GM12878 (cell line): ENCODE data around the gene PRPF18. TPM values are rescaled to one million over a fixed set of nuclear protein-coding genes. Genes with fewer than 3 reads are reported as not detected.

Source experiments
- ATAC-seq: fragments of 200-7000 bp; cut with Tn5 transposase; 3 replicates; pipeline ENCODE4 v1.9.1; 2020; ENCODE audit warnings: mild to moderate bottlenecking, moderate library complexity
- BruUV-seq: library from RNA; stranded (reverse); fragments of 400-500 nt; replicated peaks from 2 replicates; lab custom pipeline; 2021; lab: Mats Ljungman, UMichigan
- CTCF ChIA-PET: fragments of 300-600 bp; sonication (Branson Sonifier 250); formaldehyde crosslinking; extraction: SDS; loops from one replicate; lab custom pipeline; 2021; ENCODE audit warnings: inconsistent platforms; lab: Yijun Ruan, JAX
- POLR2A ChIA-PET: fragments of 350-600 bp; formaldehyde crosslinking; extraction: SDS; loops from one replicate; lab custom pipeline; 2021; ENCODE audit warnings: inconsistent platforms; lab: Charles Lee
- RAD21 ChIA-PET: fragments of 300-600 bp; sonication (Branson Sonifier 250); formaldehyde crosslinking; loops from one replicate; lab custom pipeline; 2023; ENCODE audit warnings: antibody characterized with exemption; ENCODE audit not compliant: unreplicated experiment; lab: Charles Lee
- SMC1A ChIA-PET: fragments of 300-600 bp; sonication (Branson Sonifier 250); formaldehyde crosslinking; loops from one replicate; lab custom pipeline; 2023; ENCODE audit not compliant: unreplicated experiment, uncharacterized antibody; lab: Charles Lee
- DNase-seq: peaks from one replicate; pipeline ENCODE4 v3.0.0-alpha.2; 2011; ENCODE audit warnings: low read depth, low spot score
- FAIRE-seq: peaks from 3 replicates; lab custom pipeline; 2011; peaks lifted over from hg19 to GRCh38; lab: Jason Lieb, UNC
- H2AFZ ChIP-seq: 2 replicates; pipeline ENCODE4 v1.6.0; 2011; ENCODE audit warnings: low read depth, low read length, control low read depth; ENCODE audit not compliant: control insufficient read depth
- H3K27ac ChIP-seq: 2 replicates; pipeline ENCODE4 v1.5.1; 2011; ENCODE audit warnings: control low read depth; ENCODE audit not compliant: control insufficient read depth, insufficient read depth
- H3K27me3 ChIP-seq, 2 experiments: replicated peaks in 1 of 2; 2 replicates each; pipeline versions ENCODE4 v1.6.0 to v1.6.1; 2011; ENCODE audit warnings: low read length in 1 of 2; ENCODE audit not compliant: control insufficient read depth in 2 of 2, insufficient read depth in 2 of 2
- H3K36me3 ChIP-seq, 2 experiments: 2 replicates each; pipeline ENCODE4 v1.5.1; 2011; ENCODE audit warnings: low read length in 1 of 2; ENCODE audit not compliant: control insufficient read depth in 2 of 2, insufficient read depth in 2 of 2
- H3K4me1 ChIP-seq: 2 replicates; pipeline ENCODE4 v1.6.1; 2011; ENCODE audit warnings: mild to moderate bottlenecking, low read length, moderate library complexity, mixed read lengths; ENCODE audit not compliant: control insufficient read depth, insufficient read depth
- H3K4me2 ChIP-seq: 2 replicates; pipeline ENCODE4 v1.6.0; 2011; ENCODE audit warnings: control low read depth; ENCODE audit not compliant: control insufficient read depth, insufficient read depth
- H3K4me3 ChIP-seq: fragments of 200-600 bp; sonication (generic); 2 replicates; pipeline ENCODE4 v1.5.1; 2016
- H3K79me2 ChIP-seq: 2 replicates; pipeline ENCODE4 v1.6.0; 2011; ENCODE audit warnings: low read length; ENCODE audit not compliant: control insufficient read depth, insufficient read depth
- H3K9ac ChIP-seq: 2 replicates; pipeline ENCODE4 v1.8.0; 2011; ENCODE audit warnings: low read length, control low read depth, mixed read lengths; ENCODE audit not compliant: control insufficient read depth, insufficient read depth
- H3K9me3 ChIP-seq: replicated peaks from 3 replicates; pipeline ENCODE4 v1.5.1; 2011; ENCODE audit warnings: mild to moderate bottlenecking, low read length; ENCODE audit not compliant: control insufficient read depth, insufficient read depth
- H4K20me1 ChIP-seq: 2 replicates; pipeline ENCODE4 v1.6.0; 2011; ENCODE audit not compliant: control insufficient read depth, insufficient read depth
- ATF7 ChIP-seq: fragments of 450-650 bp; IDR thresholded peaks from 2 replicates; pipeline ENCODE4 v1.6.1; 2016; ENCODE audit warnings: low read depth, mild to moderate bottlenecking
- BCL11A ChIP-seq: IDR thresholded peaks from 2 replicates; pipeline ENCODE4 v1.6.1; 2011; ENCODE audit warnings: low read depth, low read length
- BHLHE40 ChIP-seq, 2 experiments: fragments of 450-650 bp in 1 of 2; IDR thresholded peaks; 2 replicates each; pipeline ENCODE4 v1.6.1; 2011 to 2017; ENCODE audit warnings: low read depth in 2 of 2, borderline replicate concordance in 1 of 2, improper control_type of control experiment in 1 of 2, low read length in 1 of 2, mild to moderate bottlenecking in 1 of 2
- BRCA1 ChIP-seq: IDR thresholded peaks from 2 replicates; pipeline ENCODE4 v1.6.1; 2011; ENCODE audit warnings: low read depth, low read length, improper control_type of control experiment
- EP300 ChIP-seq, 2 experiments: fragments of 150-350 bp in 1 of 2; IDR thresholded peaks; 2 replicates each; pipeline ENCODE4 v1.6.1; 2011 to 2012; ENCODE audit warnings: low read depth in 2 of 2, low read length in 2 of 2, borderline replicate concordance in 1 of 2, improper control_type of control experiment in 1 of 2, inconsistent platforms in 1 of 2; ENCODE audit not compliant: control insufficient read depth in 1 of 2
- HCFC1 ChIP-seq: fragments of 150-350 bp; IDR thresholded peaks from 2 replicates; pipeline ENCODE4 v1.6.1; 2014; ENCODE audit warnings: low read length
- IKZF2 ChIP-seq, 2 experiments: fragments of 450-650 bp; IDR thresholded peaks; 2 replicates each; pipeline ENCODE4 v1.6.1; 2017; ENCODE audit warnings: mild to moderate bottlenecking in 2 of 2, moderate library complexity in 2 of 2
- IRF4 ChIP-seq: IDR thresholded peaks from 2 replicates; pipeline ENCODE4 v1.6.1; 2011; ENCODE audit warnings: low read depth, low read length
- JUNB ChIP-seq: IDR thresholded peaks from 2 replicates; pipeline ENCODE4 v1.6.1; 2016; ENCODE audit warnings: antibody characterized with exemption, mild to moderate bottlenecking
- KAT2A ChIP-seq: conservative IDR thresholded peaks from 2 replicates; pipeline ENCODE4 v1.6.1; 2011; ENCODE audit warnings: low read depth, low read length; ENCODE audit not compliant: control insufficient read depth
- MEF2B ChIP-seq: fragments of 450-650 bp; IDR thresholded peaks from 2 replicates; pipeline ENCODE4 v1.6.1; 2018; ENCODE audit warnings: mild to moderate bottlenecking, moderate library complexity; ENCODE audit not compliant: partially characterized antibody, poor library complexity, severe bottlenecking
- NBN ChIP-seq: fragments of 450-650 bp; IDR thresholded peaks from 2 replicates; pipeline ENCODE4 v1.6.1; 2016
- NFYA ChIP-seq: IDR thresholded peaks from 2 replicates; pipeline ENCODE4 v1.6.1; 2011; ENCODE audit warnings: low read depth, mild to moderate bottlenecking, low read length, improper control_type of control experiment, borderline replicate concordance
- NR2C1 ChIP-seq: fragments of 450-650 bp; IDR thresholded peaks from 2 replicates; pipeline ENCODE4 v1.6.1; 2017; ENCODE audit warnings: antibody characterized with exemption, mild to moderate bottlenecking, moderate library complexity
- NR2F1 ChIP-seq: fragments of 450-650 bp; conservative IDR thresholded peaks from 2 replicates; pipeline ENCODE4 v1.6.1; 2017; ENCODE audit warnings: mild to moderate bottlenecking
- POU2F2 ChIP-seq: IDR thresholded peaks from 3 replicates; pipeline ENCODE4 v1.6.1; 2011; ENCODE audit warnings: low read depth, mild to moderate bottlenecking, low read length, borderline replicate concordance
- RAD21 ChIP-seq: IDR thresholded peaks from 2 replicates; pipeline ENCODE4 v1.6.1; 2011; ENCODE audit warnings: mild to moderate bottlenecking, low read depth, low read length, moderate library complexity; ENCODE audit not compliant: insufficient read depth
- RUNX3 ChIP-seq: IDR thresholded peaks from 2 replicates; pipeline ENCODE4 v1.6.1; 2012; ENCODE audit warnings: low read length, inconsistent platforms
- SIX5 ChIP-seq: IDR thresholded peaks from 2 replicates; pipeline ENCODE4 v1.6.1; 2011; ENCODE audit warnings: mild to moderate bottlenecking, low read depth, low read length, moderate library complexity; ENCODE audit not compliant: severe bottlenecking
- TCF12 ChIP-seq: IDR thresholded peaks from 2 replicates; pipeline ENCODE4 v1.6.1; 2011; ENCODE audit warnings: low read depth, mild to moderate bottlenecking, low read length
- WRNIP1 ChIP-seq: IDR thresholded peaks from 2 replicates; pipeline ENCODE4 v1.6.1; 2011; ENCODE audit warnings: low read depth, low read length, improper control_type of control experiment, borderline replicate concordance
- ZBED1 ChIP-seq: IDR thresholded peaks from 2 replicates; pipeline ENCODE4 v1.6.1; 2016; ENCODE audit warnings: borderline replicate concordance
- ZNF274 ChIP-seq: IDR thresholded peaks from one replicate; pipeline ENCODE4 v1.8.0; 2011; ENCODE audit not compliant: insufficient read length, insufficient read depth
- ZNF622 ChIP-seq: fragments of 450-650 bp; IDR thresholded peaks from 2 replicates; pipeline ENCODE4 v1.6.1; 2017; ENCODE audit warnings: mild to moderate bottlenecking, inconsistent platforms
- WGBS: methylation state at CpG from one replicate; pipeline ENCODE4 v1.1.6; 2016; ENCODE audit warnings: low lambda C conversion rate; ENCODE audit not compliant: insufficient replicate concordance, insufficient coverage; ENCODE audit errors: missing lambda C conversion rate; 5-methylcytosine and 5-hydroxymethylcytosine counted together
- in situ Hi-C: fragments of 300-500 bp; cut with MboI; formaldehyde crosslinking; loops from 9 replicates; pipeline ENCODE4 v1.14.3; 2018; ENCODE audit warnings: mixed read lengths
- intact Hi-C: fragments of 100-400 bp; cut with micrococcal nuclease; formaldehyde crosslinking; loops from one replicate; pipeline ENCODE4 v1.14.2; 2022; ENCODE audit not compliant: unreplicated experiment
- polyA plus RNA-seq, 11 experiments: library from polyadenylated mRNA; depleted of rRNA in 4 of 11; unstranded in 6 of 11; stranded (reverse) in 5 of 11; fragments of >200 nt; fragmentation: Nextera tagmentation in 4 of 11; fragmentation: Illumina TruSeq in 1 of 11; extraction: Ambion mirVana in 4 of 11; extraction: Trizol in 1 of 11; gene quantifications; 1 replicate in 1 of 11; 2 replicates in 10 of 11; pipeline versions ENCODE4 v1.2.1 to v1.2.3, GENCODE V29; 2011 to 2016; ENCODE audit warnings: inconsistent platforms in 2 of 11, missing spikeins in 2 of 11, low read depth in 1 of 11
- total RNA-seq, 4 experiments: library from RNA; depleted of rRNA in 3 of 4; stranded (reverse); fragments of >200 nt in 3 of 4; fragmentation: Illumina TruSeq in 1 of 4; extraction: Trizol in 1 of 4; gene quantifications; 2 replicates each; pipeline versions ENCODE4 v1.2.1 to v1.2.3, GENCODE V29; 2013 to 2021
- TF ChIP-seq, protein P1 (sequence below): IDR thresholded peaks from 2 replicates; pipeline ENCODE4 v1.6.1; 2012; ENCODE audit warnings: low read depth, low read length, improper control_type of control experiment
- TF ChIP-seq, protein P2 (sequence below): fragments of 450-650 bp; IDR thresholded peaks from 2 replicates; pipeline ENCODE4 v1.6.1; 2016; ENCODE audit warnings: mild to moderate bottlenecking

Gene PRPF18
- total and polyA plus RNA-seq, 10 of the 15 experiments (the other 5 are each of a cell fraction or from before 2014, with no cell fraction given): 15.6 to 35.8 (median 28.8) TPM

DNA sequence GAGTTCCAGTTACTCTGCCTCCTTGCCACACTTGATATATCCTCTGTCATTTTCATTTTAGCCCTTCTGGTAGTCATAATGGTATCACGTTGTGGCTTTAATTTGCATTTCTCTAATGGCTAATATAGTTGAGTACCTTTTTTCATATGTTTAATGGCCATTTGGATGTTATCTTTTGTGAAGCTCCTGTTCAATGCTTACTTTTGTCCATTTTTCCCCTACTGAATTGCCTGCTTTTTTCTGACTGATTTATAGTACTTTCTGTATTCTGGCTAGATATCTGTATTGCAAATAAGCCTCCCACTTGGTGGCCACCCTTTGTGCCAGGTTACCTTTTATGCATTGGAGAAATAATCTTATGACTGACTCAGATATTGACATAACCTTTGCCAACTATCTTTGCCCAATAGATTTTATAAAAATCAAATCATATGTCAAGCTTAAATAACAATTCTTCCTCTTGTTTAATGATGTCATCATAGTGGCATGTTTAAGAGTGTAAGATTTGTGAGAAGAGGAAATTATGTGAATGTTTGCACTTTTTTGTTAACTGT is 50.6 kb downstream of the PRPF18 start:
- RAD21 ChIA-PET: no interaction called here
- H3K4me2 ChIP-seq: no peak overlapping the region
- no peaks in the 10 kb centered on the region; the same call in 2 of the 3 replicates for H3K9me3 ChIP-seq
- FAIRE-seq: no peak
- in situ Hi-C loops: no loop called here
- no peaks in the 10 kb centered on the region for H3K27me3 ChIP-seq
- no peak overlapping the region for H3K9ac ChIP-seq
- H3K79me2 ChIP-seq: no peaks in the 10 kb centered on the region
- no peak overlapping the region for H3K4me3 ChIP-seq
- H3K27ac ChIP-seq: no peak overlapping the region
- 0% methylated on average over 1 of the region's 1 CpG for WGBS
- no peaks in the 10 kb centered on the region for H3K4me1 ChIP-seq
- no peak for DNase-seq
- SMC1A ChIA-PET: interaction anchor here (0.5 to 0.6 kb wide), 2 partner anchors 98 to 401 kb away, joined by 3 read pairs; no protein-coding TSS in a partner anchor
- POLR2A ChIA-PET: interaction anchor here (0.7 to 1.1 kb wide), 2 partner anchors 12 to 498 kb away, joined by 3 to 4 read pairs; no protein-coding TSS in a partner anchor
- no peaks in the 10 kb centered on the region for H4K20me1 ChIP-seq
- H3K36me3 ChIP-seq: peaks cover 0 to 3% of the 10 kb centered on the region in 2 experiments; a peak in 1 of 4 replicates
- intact Hi-C loops: no loop called here
- peak; percentile 73 for ATAC-seq
- CTCF ChIA-PET: interaction anchor here (0.6 kb wide), 1 partner anchor 1334 kb away, joined by 3 read pairs; no protein-coding TSS in a partner anchor
- no peak overlapping the region for H2AFZ ChIP-seq
- no TSS peak for BruUV-seq
- TF ChIP-seq RUNX3: peak; percentile 62
- peak; percentile 61; the same call in 1 of the 2 replicates for TF ChIP-seq IRF4
- no peak for TF ChIP-seq HCFC1
- peak; percentile 62; the same call in 1 of the 3 replicates for TF ChIP-seq POU2F2
- TF ChIP-seq NFYA: no peak
- TF ChIP-seq RAD21: no peak
- no peak for TF ChIP-seq WRNIP1
- TF ChIP-seq NR2C1: no peak
- TF ChIP-seq BRCA1: no peak
- TF ChIP-seq NBN: no peak
- no peak for TF ChIP-seq BHLHE40 (IDR thresholded peaks at IDR 0.05; ENCODE audit: borderline replicate concordance in 1 of 2, low read depth in 2 of 2, low read length in 1 of 2)
- no peak for TF ChIP-seq SIX5
- no peak for TF ChIP-seq ZNF622
- TF ChIP-seq MEF2B: no peak
- TF ChIP-seq EP300 (IDR thresholded peaks at IDR 0.05; ENCODE audit: borderline replicate concordance in 1 of 2, control insufficient read depth in 1 of 2, low read depth in 2 of 2, low read length in 2 of 2): no peak
- no peak for TF ChIP-seq TCF12
- no peak for TF ChIP-seq ZBED1
- TF ChIP-seq ZNF274: no peak
- TF ChIP-seq JUNB: 0 out of 2 replicates have a peak, but pooled peaks have one; percentile 17
- TF ChIP-seq, protein P1, sequence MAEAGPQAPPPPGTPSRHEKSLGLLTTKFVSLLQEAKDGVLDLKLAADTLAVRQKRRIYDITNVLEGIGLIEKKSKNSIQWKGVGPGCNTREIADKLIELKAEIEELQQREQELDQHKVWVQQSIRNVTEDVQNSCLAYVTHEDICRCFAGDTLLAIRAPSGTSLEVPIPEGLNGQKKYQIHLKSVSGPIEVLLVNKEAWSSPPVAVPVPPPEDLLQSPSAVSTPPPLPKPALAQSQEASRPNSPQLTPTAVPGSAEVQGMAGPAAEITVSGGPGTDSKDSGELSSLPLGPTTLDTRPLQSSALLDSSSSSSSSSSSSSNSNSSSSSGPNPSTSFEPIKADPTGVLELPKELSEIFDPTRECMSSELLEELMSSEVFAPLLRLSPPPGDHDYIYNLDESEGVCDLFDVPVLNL: no peak
- TF ChIP-seq, protein P2, sequence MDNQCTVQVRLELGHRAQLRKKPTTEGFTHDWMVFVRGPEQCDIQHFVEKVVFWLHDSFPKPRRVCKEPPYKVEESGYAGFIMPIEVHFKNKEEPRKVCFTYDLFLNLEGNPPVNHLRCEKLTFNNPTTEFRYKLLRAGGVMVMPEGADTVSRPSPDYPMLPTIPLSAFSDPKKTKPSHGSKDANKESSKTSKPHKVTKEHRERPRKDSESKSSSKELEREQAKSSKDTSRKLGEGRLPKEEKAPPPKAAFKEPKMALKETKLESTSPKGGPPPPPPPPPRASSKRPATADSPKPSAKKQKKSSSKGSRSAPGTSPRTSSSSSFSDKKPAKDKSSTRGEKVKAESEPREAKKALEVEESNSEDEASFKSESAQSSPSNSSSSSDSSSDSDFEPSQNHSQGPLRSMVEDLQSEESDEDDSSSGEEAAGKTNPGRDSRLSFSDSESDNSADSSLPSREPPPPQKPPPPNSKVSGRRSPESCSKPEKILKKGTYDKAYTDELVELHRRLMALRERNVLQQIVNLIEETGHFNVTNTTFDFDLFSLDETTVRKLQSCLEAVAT: no peak
- TF ChIP-seq NR2F1: no peak
- no peak for TF ChIP-seq BCL11A
- no peak for TF ChIP-seq KAT2A
- no peak for TF ChIP-seq IKZF2 (IDR thresholded peaks at IDR 0.05)
- TF ChIP-seq ATF7: peak; percentile 45; the same call in 1 of the 2 replicates
